ENCODE data around the gene KRT74.

DNA sequence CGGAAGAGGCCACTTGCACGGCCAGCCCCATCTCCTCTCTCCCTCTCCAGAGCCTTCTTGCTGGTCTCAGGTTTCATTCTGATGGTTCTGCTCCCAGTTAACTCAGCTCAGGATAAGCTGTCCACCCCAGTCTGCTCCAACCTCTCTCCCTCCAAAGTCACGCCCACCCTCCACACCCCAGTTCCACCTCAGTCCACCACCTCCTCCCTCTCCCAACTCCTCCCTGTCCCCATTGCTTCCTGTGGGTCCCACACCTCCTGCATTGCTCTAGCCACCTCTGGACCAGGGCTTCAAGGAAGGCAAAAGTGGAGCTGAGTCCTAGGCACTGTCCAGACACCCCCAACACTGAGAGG lies 33.8 kb downstream of the KRT74 start:
- TF ChIP-seq CTCF (IDR thresholded peaks at IDR 0.05) (no peak), EP300 (IDR thresholded peaks at IDR 0.05) (no peak), POLR2AphosphoS5 (IDR thresholded peaks at IDR 0.05) (no peak), POLR2A (IDR thresholded peaks at IDR 0.05) (no peak)

Data from gastroesophageal sphincter (tissue), 3 donors.